GM19468 (cell line): ENCODE data around the gene STRBP.
"Not testable (repeated sequence)": the region's sequence is repeated elsewhere in the genome, so short reads cannot be mapped to it uniquely, and the experiment has no call there.

Source experiments
- ATAC-seq: cut with Tn5 transposase; IDR thresholded peaks from one replicate; pipeline ENCODE4 v1.9.1; 2021; ENCODE audit warnings: mild to moderate bottlenecking, moderate library complexity, moderate number of reproducible peaks; ENCODE audit not compliant: unreplicated experiment; ENCODE audit errors: extremely low read depth

Gene STRBP

GRCh38 chr9:123284656-123285055 is 16.3 kb upstream of the STRBP start:
- no peak for ATAC-seq

GRCh38 chr9:123283455-123283854 is 15.1 kb upstream of the STRBP start:
- no peak for ATAC-seq

DNA sequence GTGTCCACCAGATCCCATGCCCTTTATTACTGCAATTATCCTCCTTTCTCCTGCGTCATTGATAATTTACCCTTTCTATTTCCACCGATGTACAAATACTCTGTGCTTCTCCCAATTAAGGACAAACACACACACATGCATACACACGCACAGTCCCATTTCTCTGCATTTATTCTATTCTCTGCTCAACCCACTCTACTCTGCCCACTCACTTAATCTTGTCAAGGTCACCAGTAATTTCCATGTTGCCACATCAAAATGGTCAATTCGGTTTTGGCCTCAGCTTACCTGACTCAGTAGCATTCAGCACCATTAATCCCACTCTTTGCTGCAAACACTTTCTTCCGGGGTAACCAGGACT is 14.6 kb upstream of the STRBP start:
- no peak for ATAC-seq

DNA sequence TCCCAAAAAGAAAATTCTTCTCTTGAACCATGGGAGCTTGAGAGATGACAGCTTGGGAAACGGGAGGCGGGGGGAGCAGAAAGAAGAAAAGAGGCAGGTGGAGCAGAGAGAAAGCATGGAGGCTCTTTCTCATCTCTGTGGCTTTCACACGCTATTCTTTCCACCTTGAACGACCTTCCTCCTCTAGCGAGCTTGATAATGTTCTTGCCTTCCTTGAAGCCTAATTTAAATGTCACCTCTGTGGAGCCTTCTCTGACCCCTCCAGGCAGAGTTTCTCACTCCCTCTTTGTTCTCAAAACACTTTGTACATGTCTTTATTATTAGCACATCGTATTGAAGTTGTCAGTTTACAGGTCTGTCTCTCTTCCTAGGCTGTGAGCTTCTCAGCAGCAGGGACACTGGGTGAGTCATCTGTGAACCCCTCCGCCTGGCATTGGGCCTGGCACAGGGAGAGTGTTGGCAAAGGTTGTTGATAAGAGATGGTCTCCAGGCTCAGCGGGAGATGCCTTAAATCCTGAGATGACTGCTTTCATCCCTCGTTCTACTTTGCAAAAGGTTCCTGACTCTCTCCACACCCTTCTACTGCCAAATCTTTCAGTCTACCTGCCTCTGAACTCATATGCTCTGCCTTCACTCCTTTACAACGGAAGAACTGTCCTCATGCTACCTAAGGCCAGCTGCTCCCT is 14.1 kb upstream of the STRBP start:
- no peak for ATAC-seq

GRCh38 chr9:123281659-123282350 is 13.4 kb upstream of the STRBP start:
- ATAC-seq, result no peak

DNA sequence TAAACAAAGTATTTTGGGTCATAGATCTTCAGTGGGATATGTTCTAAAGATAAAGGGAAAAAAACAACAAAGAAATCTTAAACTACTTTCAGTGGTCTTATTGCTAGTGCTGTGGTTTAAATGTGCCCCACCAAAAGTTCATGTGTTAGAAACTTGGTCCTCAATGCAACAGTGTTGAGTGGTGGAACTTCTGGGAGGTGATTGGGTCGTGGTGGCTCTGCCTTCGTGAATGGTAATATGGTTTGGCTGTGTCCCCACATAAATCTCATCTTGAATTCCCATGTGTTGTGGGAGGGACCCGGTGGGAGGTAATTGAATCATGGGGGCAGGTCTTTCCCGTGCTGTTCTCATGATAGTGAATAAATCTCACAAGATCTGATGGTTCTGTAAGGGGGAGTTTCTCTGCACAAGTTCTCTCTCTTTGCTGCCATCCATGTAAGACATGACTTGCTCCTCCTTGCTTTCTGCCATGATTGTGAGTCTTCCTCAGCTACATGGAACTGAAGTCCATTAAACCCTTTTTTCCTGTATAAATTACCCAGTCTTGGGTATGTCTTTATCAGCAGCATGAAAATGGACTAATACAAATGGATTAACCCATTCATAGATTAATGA is 10.6 kb upstream of the STRBP start:
- not testable (repeated sequence) for ATAC-seq

- no peak for ATAC-seq
Observed at GRCh38 chr9:123278361-123278760, 10.0 kb upstream of the STRBP start.

GRCh38 chr9:123276551-123276950 is 8.2 kb upstream of the STRBP start:
- ATAC-seq, result no peak

GRCh38 chr9:123271133-123271532 is 2.7 kb upstream of the STRBP start:
- ATAC-seq, result not testable (repeated sequence)

DNA sequence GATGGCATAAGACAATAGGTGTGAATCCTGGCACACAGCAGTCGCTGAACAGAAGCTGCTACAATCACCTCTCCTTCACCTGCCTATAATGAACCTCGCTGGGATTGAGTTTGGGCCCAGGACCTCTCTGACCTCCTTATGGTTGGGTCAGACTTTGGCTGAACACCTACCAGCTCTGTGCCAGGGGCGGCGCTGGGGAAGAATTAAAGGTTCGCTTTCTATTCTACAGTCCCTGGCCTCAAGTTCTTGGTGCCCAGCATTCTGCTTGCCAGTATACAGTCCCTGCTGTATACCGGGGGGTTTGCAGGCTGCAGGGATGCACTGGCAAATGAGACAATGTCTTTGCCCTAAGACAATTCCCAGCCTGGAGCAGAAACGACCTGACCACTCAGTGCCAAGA is 895 bp upstream of the STRBP start:
- ATAC-seq, result no peak

DNA sequence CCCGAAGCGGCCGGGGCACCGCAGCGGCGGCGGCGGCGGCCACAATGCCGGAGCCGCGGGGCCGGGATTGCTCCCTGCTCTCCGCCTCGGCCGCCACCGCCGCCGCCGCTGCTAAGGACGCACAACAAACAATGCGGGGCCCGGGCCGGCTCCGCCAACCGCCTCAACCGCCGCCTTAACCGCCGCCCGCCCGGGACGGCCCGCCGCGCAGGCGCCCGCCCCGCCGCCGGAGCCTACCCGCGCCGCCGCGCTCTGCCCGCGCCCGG is 254 bp downstream of the STRBP start:
- ATAC-seq, result no peak

DNA sequence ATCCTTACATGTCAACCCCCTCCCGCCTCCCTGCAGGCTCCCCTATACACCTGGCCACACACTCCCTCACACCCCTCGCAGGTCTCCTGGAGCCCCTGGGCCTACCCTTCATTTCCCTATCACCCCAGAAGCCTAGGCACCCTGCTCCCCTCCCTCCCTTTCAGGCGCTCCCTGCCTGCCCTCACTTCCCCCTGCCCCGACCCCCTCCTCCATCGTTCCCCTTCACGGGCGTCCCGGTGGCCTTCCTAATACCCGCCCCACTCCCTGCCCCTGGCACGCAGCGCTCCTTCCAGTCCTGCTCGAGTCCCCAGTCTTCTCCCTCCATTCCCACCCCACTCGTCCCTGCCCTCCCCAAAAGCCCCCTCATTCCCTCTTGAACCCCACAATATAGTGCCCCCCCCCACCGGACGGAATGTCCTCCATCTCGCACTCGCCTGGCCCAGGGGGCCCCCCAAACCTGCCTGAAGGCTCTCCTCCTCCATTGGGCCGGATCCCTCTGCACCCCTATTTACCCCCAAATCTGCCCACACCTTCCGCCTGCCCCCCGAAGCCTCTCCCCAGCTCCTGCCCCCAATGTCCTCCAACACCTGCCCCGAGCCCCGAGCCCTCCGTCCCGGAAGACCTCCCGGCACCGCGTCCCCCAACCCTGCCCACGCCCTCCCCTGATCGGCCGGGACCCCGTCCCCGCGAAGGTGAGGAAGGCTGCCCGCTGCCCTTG is 746 bp downstream of the STRBP start:
- no peak for ATAC-seq

GRCh38 chr9:123266655-123267399 is 1.6 kb downstream of the STRBP start:
- no peak for ATAC-seq

DNA sequence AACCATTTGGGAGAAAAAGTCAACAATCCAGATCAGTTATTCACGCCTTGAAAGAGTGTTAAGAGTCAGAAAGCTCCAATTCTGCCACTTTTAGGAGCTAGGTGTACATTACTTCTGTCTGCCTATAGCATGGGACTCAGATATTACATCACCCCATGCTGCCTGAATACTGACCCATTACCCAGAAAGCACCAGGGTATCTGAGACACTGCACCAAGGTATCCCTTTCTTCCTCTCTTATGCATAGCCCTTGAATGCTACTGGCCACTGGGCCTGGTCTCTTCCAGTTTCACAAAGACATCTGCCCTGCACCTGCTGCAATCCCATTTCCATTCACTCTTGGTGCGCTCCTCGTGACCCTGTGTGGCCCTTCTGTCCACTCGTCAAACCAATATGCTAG is 2.6 kb downstream of the STRBP start:
- no peak for ATAC-seq

DNA sequence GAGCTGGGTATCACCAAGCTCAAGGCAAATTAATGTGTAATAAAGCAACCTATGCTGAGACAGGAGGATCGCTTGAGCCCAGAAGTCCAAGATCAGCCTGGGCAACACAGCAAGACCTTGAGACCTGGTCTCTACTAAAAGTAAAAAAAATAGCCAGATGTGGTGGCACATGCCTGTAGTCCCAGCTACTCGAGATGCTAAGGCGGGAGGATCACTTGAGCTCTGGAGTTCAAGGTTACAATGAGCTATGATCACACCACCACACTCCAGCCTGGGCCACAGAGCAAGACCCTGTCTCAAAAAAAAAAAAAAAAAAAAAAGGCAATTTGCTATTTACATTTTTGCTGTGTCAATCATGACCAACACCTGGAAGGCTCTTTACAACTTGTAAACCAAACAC is 5.2 kb downstream of the STRBP start:
- no peak for ATAC-seq

DNA sequence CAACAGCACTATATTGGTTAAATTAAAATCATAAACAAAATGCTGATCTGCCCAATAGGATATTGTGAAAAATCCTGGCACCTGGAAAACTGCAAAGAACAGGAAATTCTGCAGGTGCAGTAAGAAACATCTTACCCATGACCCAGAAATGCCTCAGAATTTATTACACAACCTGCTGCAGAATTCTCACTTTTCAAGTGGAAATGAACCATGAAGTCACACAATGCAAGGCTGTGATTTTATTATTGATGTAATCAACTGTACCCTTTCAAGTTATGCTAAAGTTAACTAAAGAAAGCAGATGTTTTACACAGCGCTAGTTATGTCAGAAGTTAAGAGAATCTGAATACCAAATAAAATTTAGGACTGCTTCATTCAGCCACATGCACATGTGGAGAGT is 6.0 kb downstream of the STRBP start:
- no peak for ATAC-seq

DNA sequence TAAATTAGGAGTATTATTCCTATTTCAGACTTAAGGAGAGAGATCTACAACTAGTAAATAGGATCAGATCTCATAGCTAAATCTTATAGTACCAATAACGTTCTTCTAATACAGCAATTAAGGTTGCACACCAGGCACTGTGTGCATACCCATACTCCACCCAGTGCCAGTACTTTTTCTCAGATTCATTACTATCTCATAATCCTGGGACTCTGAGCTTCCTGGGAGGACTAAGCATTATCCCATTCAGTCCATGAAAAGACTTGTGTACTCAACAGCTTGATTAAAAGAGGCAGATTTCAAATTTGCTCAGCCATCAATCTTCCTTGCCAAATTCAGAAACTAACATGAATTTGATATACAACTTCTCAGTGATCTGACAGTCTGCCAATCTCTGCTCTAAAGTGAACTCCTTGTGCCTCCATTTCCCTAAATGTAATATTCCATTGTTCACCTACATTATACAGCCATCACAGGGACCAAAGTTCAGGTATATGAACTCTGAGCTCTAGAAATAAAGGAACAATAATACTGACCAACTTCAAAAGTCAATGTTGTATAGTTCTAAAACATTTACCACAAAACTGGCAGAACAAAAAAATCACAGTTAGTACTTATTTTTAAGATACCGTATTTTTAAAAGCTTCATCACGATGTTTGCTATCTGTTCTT is 7.2 kb downstream of the STRBP start:
- no peak for ATAC-seq

- ATAC-seq, result no peak
Observed at GRCh38 chr9:123260340-123260739, 8.0 kb downstream of the STRBP start.

- ATAC-seq, result no peak
Observed at GRCh38 chr9:123257276-123257675, 11.1 kb downstream of the STRBP start.

DNA sequence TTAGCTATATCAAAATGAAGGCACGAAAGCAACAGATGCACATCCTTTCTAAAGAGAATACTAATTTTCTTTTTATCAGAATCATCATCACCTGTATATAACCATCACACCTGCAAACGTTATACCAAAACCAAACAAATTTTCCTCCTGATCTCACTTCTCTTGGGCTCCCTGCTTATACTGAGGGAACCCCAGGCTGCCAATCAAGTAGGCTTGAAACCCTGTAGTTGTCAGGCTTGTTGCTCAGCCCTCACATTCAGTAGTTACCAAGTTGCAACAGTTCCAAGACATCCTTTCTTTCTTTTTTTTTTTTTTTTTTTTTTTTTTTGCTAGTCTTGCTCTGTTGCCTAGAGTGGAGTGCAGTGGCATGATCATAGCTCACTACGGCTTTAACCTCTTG is 12.7 kb downstream of the STRBP start:
- no peak for ATAC-seq
